Upper lobe of left lung (tissue), 6 donors: ENCODE data around the gene FETUB. TPM values are rescaled to one million over a fixed set of nuclear protein-coding genes. Genes with fewer than 3 reads are reported as not detected.

Experiments
- ATAC-seq, 2 donors: fragments of 200-7000 bp; cut with Tn5 transposase; one replicate each; pipeline ENCODE4 v1.9.1; 2022; ENCODE audit warnings: mild to moderate bottlenecking in 2 of 2, moderate library complexity in 2 of 2; ENCODE audit not compliant: low FRiP score in 2 of 2
- DNase-seq, 2 donors: peaks; one replicate each; pipeline ENCODE4 v3.0.0-alpha.2; 2019 to 2020
- H3K27ac ChIP-seq, 4 donors: fragments of 200-600 bp; sonication (generic); one replicate each; pipeline ENCODE4 v1.5.1; 2016 to 2019
- H3K27me3 ChIP-seq, 4 donors: fragments of 200-600 bp; sonication (generic); one replicate each; pipeline ENCODE4 v1.5.1; 2017 to 2019
- H3K36me3 ChIP-seq, 4 donors: fragments of 200-600 bp; sonication (generic); one replicate each; pipeline ENCODE4 v1.5.1; 2016 to 2019
- H3K4me1 ChIP-seq, 4 donors: fragments of 200-600 bp; sonication (generic); one replicate each; pipeline ENCODE4 v1.5.1; 2018 to 2019
- H3K4me3 ChIP-seq, 4 donors: fragments of 200-600 bp; sonication (generic); one replicate each; pipeline ENCODE4 v1.5.1; 2017 to 2019; ENCODE audit warnings: mild to moderate bottlenecking in 2 of 4, moderate library complexity in 1 of 4
- H3K9me3 ChIP-seq, 4 donors: fragments of 200-600 bp; sonication (generic); one replicate each; pipeline ENCODE4 v1.5.1; 2018 to 2019
- CTCF ChIP-seq, 6 experiments: fragments of 450-650 bp in 4 of 6; fragments of 200-600 bp in 2 of 6; sonication (generic) in 2 of 6; IDR thresholded peaks; one replicate each; pipeline ENCODE4 v1.5.1; 2016 to 2019; ENCODE audit warnings: antibody characterized with exemption in 6 of 6
- EP300 ChIP-seq, 4 donors: sonication (generic); formaldehyde crosslinking; IDR thresholded peaks; one replicate each; pipeline ENCODE4 v1.5.1; 2017; ENCODE audit warnings: antibody characterized with exemption in 4 of 4, control low read depth in 2 of 4
- POLR2A ChIP-seq, 4 donors: fragments of 450-650 bp; IDR thresholded peaks; one replicate each; pipeline ENCODE4 v1.5.1; 2016 to 2017; ENCODE audit warnings: antibody characterized with exemption in 4 of 4, mild to moderate bottlenecking in 2 of 4
- POLR2AphosphoS5 ChIP-seq, 2 donors: sonication (generic); formaldehyde crosslinking; IDR thresholded peaks; one replicate each; pipeline ENCODE4 v1.5.1; 2017; ENCODE audit warnings: antibody characterized with exemption in 2 of 2
- WGBS, 2 donors: methylation state at CpG; one replicate each; pipeline ENCODE4 v1.1.5; 2017 to 2018; 5-methylcytosine and 5-hydroxymethylcytosine counted together
- total RNA-seq, 6 donors: library from RNA; depleted of rRNA in 4 of 6; stranded (reverse); fragments of >200 nt in 4 of 6; gene quantifications; one replicate each; pipeline versions ENCODE4 v1.1.0 to v1.2.1, GENCODE V29; 2016 to 2021
- donor health status: DM: no; HTN: no; CAD: no; lungs with moderate emphysema.
- donor health status: DM: no; HTN: yes; CAD: no; lungs with severe emphysema.

FETUB gene
- total RNA-seq, 6 donors from 2014 or later, result not detected

DNA sequence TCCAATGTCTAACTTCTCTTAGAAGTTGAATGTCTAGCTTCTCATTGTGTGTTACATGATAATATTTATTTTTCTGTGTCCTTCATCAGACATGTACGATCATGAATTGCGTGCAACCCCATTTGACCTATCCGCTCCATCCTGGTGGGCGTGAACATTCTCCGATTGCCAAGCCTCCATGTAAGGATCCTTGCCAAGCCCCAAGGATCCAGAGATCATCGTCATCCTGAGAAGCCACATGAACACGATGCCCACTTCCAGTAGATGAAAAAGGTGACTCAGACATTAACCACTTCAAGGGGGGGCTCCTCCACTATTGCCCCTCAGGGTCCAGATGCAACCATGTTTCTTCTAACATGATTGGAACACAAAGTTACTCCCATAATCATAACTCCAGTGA, 51.5 kb downstream of the FETUB start:
- Histone ChIP-seq H3K36me3 (no peaks in the 10 kb centered on the region), H3K4me3 (no peak overlapping the region), H3K27ac (no peak overlapping the region), H3K4me1 (no peaks in the 10 kb centered on the region), H3K9me3 (no peaks in the 10 kb centered on the region), H3K27me3 (no peaks in the 10 kb centered on the region)
- TF ChIP-seq EP300 (IDR thresholded peaks at IDR 0.05) (no peak), POLR2A (IDR thresholded peaks at IDR 0.05) (no peak), CTCF (IDR thresholded peaks at IDR 0.05) (no peak), POLR2AphosphoS5 (IDR thresholded peaks at IDR 0.05) (no peak)
- no peak for ATAC-seq
- no peak for DNase-seq
- WGBS, 2 donors, result 85 to 91% methylated on average over 7 of the region's 7 CpGs

- TF ChIP-seq CTCF (IDR thresholded peaks at IDR 0.05), result no peak
- TF ChIP-seq POLR2AphosphoS5 (IDR thresholded peaks at IDR 0.05), result no peak
- TF ChIP-seq EP300 (IDR thresholded peaks at IDR 0.05), result no peak
- no peak for TF ChIP-seq POLR2A (IDR thresholded peaks at IDR 0.05)
- no peaks in the 10 kb centered on the region for H3K9me3 ChIP-seq
- ATAC-seq (no peak), DNase-seq (no peak)
- no peaks in the 10 kb centered on the region for H3K36me3 ChIP-seq
- no peaks in the 10 kb centered on the region for H3K4me1 ChIP-seq
- no peak overlapping the region for H3K4me3 ChIP-seq
- H3K27me3 ChIP-seq, result no peaks in the 10 kb centered on the region
- no peak overlapping the region for H3K27ac ChIP-seq
- WGBS, 2 donors, result 71 to 77% methylated on average over 3 of the region's 3 CpGs
Measured at GRCh38 chr3:186693843-186694242, 53.6 kb downstream of the FETUB start.

DNA sequence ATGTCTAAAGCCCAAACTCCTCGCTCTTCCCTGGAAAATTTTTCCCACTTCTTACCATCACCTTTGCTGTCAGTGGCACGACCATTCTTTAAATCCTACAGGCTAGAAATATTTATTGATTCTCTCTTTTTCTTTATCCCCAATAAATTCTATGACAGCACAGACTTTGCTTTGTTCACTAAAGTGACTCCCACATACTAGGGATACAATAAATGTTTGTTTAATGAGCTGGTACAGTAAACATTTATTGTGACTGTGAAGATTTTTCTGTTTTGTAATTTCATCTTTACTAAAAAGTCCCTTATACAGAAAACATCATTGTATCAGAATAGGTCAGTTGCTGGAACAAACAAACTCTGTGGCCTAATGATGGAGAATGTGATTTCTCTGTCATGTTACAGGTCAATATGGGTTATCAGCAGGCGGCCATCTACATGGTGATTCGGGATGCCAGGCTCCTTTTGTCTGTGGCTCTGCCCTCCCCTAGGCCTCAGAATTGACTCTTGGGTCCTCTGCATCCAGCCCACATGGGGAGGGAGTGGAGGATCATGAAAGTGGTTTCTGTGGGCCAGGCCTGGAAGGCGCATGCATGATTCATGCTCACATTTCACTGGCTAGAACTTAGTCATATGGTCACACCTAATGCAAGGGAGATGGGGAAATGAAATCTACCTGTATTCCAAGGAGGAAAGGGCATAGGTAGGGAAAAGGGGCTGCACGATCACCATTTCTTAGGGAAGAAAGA, 54.3 kb downstream of the FETUB start:
- no peak overlapping the region for H3K27ac ChIP-seq
- no peaks in the 10 kb centered on the region for H3K4me1 ChIP-seq
- no peaks in the 10 kb centered on the region for H3K9me3 ChIP-seq
- H3K27me3 ChIP-seq, result no peaks in the 10 kb centered on the region
- 79 to 80% methylated on average over 6 of the region's 6 CpGs for whole genome bisulfite sequencing, 2 donors
- no peak overlapping the region for H3K4me3 ChIP-seq
- ATAC-seq, result no peak
- no peaks in the 10 kb centered on the region for H3K36me3 ChIP-seq
- TF ChIP-seq POLR2AphosphoS5 (IDR thresholded peaks at IDR 0.05), result no peak
- no peak for TF ChIP-seq CTCF (IDR thresholded peaks at IDR 0.05)
- TF ChIP-seq EP300 (IDR thresholded peaks at IDR 0.05), result no peak
- TF ChIP-seq POLR2A (IDR thresholded peaks at IDR 0.05), result no peak
- DNase-seq, result no peak

DNA sequence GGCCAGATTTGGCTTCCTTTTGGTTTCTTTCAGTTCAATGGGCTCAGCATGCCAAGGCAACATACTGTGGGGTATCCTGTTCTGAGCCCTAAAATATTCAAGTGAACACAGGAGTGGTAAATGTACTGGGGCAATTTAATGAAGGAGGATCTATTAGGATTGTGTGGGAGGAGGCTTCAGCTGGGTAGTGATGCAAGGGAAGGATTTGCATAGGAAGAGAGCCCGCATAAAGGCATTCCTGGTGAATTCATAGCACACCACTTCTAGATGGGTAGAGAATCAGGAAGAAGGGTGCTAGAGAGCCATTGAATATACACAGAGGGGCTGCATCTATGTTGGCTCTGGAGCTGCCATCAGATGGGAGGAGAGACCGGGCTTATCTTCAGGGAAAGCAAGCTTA, 56.3 kb downstream of the FETUB start:
- ATAC-seq (no peak), DNase-seq (no peak)
- no peak overlapping the region for H3K27ac ChIP-seq
- no peaks in the 10 kb centered on the region for H3K36me3 ChIP-seq
- H3K4me3 ChIP-seq, result no peak overlapping the region
- no peaks in the 10 kb centered on the region for H3K4me1 ChIP-seq
- TF ChIP-seq EP300 (IDR thresholded peaks at IDR 0.05), result no peak
- no peak for TF ChIP-seq POLR2A (IDR thresholded peaks at IDR 0.05)
- TF ChIP-seq POLR2AphosphoS5 (IDR thresholded peaks at IDR 0.05), result no peak
- no peak for TF ChIP-seq CTCF (IDR thresholded peaks at IDR 0.05)
- no peaks in the 10 kb centered on the region for H3K27me3 ChIP-seq
- no peaks in the 10 kb centered on the region for H3K9me3 ChIP-seq
- 89 to 90% methylated on average over 2 of the region's 2 CpGs for WGBS, 2 donors

GRCh38 chr3:186697510-186697909, 57.3 kb downstream of the FETUB start:
- Histone ChIP-seq H3K36me3 (no peaks in the 10 kb centered on the region), H3K4me1 (no peaks in the 10 kb centered on the region), H3K27ac (no peak overlapping the region), H3K9me3 (no peaks in the 10 kb centered on the region), H3K4me3 (no peak overlapping the region), H3K27me3 (no peaks in the 10 kb centered on the region)
- 81 to 93% methylated on average over 4 of the region's 4 CpGs for WGBS, 2 donors
- TF ChIP-seq CTCF (IDR thresholded peaks at IDR 0.05) (no peak), EP300 (IDR thresholded peaks at IDR 0.05) (no peak), POLR2AphosphoS5 (IDR thresholded peaks at IDR 0.05) (no peak), POLR2A (IDR thresholded peaks at IDR 0.05) (no peak)
- DNase-seq (no peak), ATAC-seq (no peak)
